GM06990 (cell line): Measurements from ENCODE around the gene TRNAU1AP.

Experiments used
- DNase-seq: peaks from one replicate; pipeline ENCODE4 v3.0.0-alpha.2; 2011; ENCODE audit not compliant: insufficient read length; ENCODE audit errors: extremely low read depth
- H3K27me3 ChIP-seq: replicated peaks from 2 replicates; pipeline ENCODE4 v1.6.0; 2011; ENCODE audit warnings: low read length; ENCODE audit not compliant: control insufficient read depth, insufficient read depth
- H3K36me3 ChIP-seq: 2 replicates; pipeline ENCODE4 v1.5.1; 2011; ENCODE audit warnings: low read length; ENCODE audit not compliant: control insufficient read depth, insufficient read depth
- H3K4me3 ChIP-seq: replicated peaks from 2 replicates; pipeline ENCODE4 v1.5.1; 2011; ENCODE audit warnings: low read depth, mild to moderate bottlenecking, control low read depth, low read length
- TF ChIP-seq, protein P1 (sequence below): IDR thresholded peaks from 2 replicates; pipeline ENCODE4 v1.5.1; 2011; ENCODE audit warnings: low read length, control low read depth, mild to moderate bottlenecking, inconsistent platforms; ENCODE audit not compliant: insufficient read depth, poor library complexity, severe bottlenecking

Gene TRNAU1AP

DNA sequence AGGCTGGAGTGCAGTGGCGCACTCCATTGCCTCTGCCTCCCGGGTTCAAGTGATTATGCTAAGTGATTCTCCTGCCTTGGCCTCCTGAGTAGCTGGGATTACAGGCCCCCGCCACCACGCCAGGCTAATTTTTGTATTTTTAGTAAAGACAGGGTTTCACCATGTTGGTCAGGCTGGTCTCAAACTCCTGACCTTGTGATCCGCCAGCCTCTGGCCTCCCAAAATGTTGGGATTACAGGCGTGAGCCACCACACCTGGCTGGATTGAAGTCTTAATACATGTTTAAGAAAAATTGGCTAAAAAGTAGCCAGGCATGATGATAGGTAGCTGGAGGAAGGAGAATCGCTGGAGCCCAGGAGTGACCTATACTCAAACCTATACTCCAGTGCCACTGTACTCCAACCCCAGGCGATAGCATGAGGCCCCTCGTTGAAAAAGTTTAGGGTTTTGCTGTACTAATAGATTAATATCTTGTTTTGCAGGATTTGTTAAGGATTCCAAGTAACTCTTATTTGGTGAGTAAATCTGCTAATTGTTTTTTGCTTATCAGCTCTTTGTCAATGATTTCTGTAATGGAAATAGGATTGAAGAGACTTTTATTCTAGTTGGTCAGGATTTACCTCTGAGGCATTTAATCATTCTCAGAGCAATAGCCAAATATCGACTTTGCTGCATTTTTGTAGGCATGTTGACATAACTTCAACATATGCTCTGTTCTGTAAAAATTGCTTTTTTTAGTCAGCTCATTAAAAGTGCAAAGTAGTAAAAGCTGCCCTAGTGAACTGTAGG lies 45.0 kb upstream of the TRNAU1AP start:
- no peak for DNase-seq
- TF ChIP-seq, protein P1, sequence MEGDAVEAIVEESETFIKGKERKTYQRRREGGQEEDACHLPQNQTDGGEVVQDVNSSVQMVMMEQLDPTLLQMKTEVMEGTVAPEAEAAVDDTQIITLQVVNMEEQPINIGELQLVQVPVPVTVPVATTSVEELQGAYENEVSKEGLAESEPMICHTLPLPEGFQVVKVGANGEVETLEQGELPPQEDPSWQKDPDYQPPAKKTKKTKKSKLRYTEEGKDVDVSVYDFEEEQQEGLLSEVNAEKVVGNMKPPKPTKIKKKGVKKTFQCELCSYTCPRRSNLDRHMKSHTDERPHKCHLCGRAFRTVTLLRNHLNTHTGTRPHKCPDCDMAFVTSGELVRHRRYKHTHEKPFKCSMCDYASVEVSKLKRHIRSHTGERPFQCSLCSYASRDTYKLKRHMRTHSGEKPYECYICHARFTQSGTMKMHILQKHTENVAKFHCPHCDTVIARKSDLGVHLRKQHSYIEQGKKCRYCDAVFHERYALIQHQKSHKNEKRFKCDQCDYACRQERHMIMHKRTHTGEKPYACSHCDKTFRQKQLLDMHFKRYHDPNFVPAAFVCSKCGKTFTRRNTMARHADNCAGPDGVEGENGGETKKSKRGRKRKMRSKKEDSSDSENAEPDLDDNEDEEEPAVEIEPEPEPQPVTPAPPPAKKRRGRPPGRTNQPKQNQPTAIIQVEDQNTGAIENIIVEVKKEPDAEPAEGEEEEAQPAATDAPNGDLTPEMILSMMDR = no peak
- H3K36me3 ChIP-seq = peaks cover 24% of the 10 kb centered on the region
- peak overlapping the region; percentile 93 for H3K4me3 ChIP-seq
- H3K27me3 ChIP-seq = no peaks in the 10 kb centered on the region

DNA sequence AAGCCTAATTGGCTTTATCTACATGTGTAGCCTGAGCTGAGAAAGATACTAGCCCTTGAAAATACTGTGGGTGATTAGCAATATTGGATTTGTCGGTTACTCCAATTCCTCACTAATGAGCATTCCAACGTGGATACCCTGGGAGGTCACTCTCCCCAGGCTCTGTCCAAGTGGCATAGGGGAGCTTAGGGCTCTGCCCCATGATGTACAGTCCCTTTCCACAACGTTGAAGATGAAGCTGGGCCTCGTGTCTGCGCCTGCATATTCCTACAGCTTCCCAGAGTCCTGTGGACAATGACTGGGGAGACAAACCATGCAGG lies 44.5 kb upstream of the TRNAU1AP start:
- TF ChIP-seq, protein P1 = no peak
- Histone ChIP-seq H3K36me3 (peaks cover 24% of the 10 kb centered on the region), H3K4me3 (peak overlapping the region; percentile 93), H3K27me3 (no peaks in the 10 kb centered on the region)
- DNase-seq = no peak

DNA sequence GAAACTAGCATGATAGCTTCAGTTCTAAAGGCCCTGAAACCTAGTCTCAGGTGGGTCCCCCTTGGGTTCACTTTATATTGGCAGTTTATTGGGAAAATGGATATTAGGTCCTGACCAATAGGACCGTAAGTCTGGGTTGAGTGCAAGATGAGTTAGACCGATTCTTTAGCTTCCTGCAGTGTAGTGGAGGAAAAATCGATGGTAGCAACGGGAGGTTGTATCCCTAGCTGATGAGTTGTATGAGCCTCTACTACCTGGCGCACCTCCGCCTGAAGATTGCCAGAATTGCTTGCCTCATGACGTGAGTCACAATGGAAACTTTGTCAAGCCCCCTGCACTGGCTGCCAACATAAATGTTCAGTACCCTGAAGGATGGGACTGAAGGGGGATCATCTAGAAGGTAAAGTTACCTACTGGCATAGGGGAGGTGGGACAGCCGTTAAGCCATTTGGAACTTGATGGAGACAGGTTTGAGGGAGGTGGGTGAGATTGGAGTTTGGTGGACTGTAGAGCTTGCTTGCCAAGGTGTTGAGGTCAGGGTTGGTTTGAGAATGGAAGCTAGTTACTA lies 43.1 kb upstream of the TRNAU1AP start:
- TF ChIP-seq, protein P1 = no peak
- no peaks in the 10 kb centered on the region for H3K27me3 ChIP-seq
- no peak for DNase-seq
- peaks cover 26% of the 10 kb centered on the region for H3K36me3 ChIP-seq
- H3K4me3 ChIP-seq = peak overlapping the region; percentile 93

DNA sequence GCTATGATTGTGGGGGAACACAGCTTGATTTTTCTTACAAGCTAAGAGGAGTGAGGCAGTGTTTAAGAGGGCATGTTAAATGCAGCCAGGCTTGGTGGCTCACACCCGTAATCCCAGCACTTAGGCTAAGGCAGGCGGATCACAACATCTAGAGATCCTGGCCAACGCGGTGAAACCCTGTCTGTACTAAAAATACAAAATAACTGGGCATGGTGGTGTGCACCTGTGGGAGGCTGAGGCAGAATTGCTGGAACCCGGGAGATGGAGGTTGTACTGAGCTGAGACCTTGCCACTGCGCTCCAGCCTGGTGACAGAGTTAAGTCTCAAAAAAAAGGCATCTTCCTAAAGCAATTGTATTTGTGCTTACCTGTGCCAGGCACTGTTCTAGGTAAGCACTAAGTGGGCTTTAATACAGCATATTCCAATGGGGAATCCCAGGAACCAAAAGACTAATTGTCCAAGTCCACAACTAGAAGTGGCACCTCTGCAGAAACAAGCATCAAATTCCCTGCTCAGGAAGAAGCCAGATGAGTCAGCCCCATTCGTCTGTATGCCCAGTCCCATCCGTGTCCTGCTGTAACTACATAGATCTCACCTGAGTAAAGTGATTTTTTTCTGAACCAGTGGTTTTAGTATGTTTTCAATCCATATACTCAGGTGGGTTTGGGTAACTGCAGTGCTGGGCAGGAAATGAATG lies 42.5 kb upstream of the TRNAU1AP start:
- peak; percentile 63 for DNase-seq
- Histone ChIP-seq H3K27me3 (no peaks in the 10 kb centered on the region), H3K4me3 (peak overlapping the region; percentile 93), H3K36me3 (peaks cover 26% of the 10 kb centered on the region)
- TF ChIP-seq, protein P1 = no peak

DNA sequence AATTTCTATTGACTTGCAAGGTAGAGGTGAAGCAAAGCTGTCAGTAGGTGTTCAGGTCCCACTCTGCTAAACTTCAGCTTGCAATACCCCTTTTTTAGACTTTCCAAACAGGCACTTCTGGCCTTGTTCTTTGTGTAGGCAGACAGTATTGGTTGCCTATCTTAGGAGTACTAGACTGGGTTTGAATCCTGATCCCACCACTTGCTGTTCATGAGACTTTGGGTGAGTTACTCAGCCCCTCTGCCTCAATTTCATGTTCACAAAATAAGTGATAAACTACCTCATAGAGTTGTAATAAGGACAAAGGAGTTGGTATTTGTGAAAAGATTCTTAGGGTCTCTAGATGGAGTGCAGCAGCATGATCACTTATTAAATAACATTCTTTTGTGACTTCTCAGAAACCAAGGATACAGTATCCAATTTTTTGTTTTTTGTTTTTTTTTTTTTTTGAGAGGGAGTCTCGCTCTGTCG lies 41.9 kb upstream of the TRNAU1AP start:
- TF ChIP-seq, protein P1 = no peak
- Histone ChIP-seq H3K36me3 (peaks cover 26% of the 10 kb centered on the region), H3K27me3 (no peaks in the 10 kb centered on the region), H3K4me3 (no peak overlapping the region)
- DNase-seq = peak; percentile 66
